ENCODE results near the gene ZNF804A. TPM values are rescaled to one million over a fixed set of nuclear protein-coding genes. Genes with fewer than 3 reads are reported as not detected.

The ZNF804A gene
- total RNA-seq, 1 donor from 2014 or later = 0.32 TPM

- no peak for FAIRE-seq
- no peak overlapping the region for H3K27ac Mint-ChIP-seq (ENCODE audit: unreplicated experiment)
- no peak overlapping the region for H3K4me2 ChIP-seq (ENCODE audit: low read length)
- H3K79me2 ChIP-seq (ENCODE audit: insufficient read depth, low read length) = no peaks in the 10 kb centered on the region
- no peaks in the 10 kb centered on the region for H3K4me1 ChIP-seq (ENCODE audit: insufficient read depth, low read length)
- no peak overlapping the region for H3K4me3 ChIP-seq (ENCODE audit: insufficient read depth, low read depth, low read length)
- no peaks in the 10 kb centered on the region for H3K27me3 Mint-ChIP-seq (ENCODE audit: low read depth, unreplicated experiment)
- H3K9me3 ChIP-seq (ENCODE audit: insufficient read depth, low read depth, low read length) = peaks cover 3% of the 10 kb centered on the region
- H2AFZ ChIP-seq (ENCODE audit: low read depth, low read length) = no peak overlapping the region
- TF ChIP-seq EZH2 (IDR thresholded peaks at IDR 0.05; ENCODE audit: insufficient read depth, low read length) = no peak
- TF ChIP-seq CTCF (IDR thresholded peaks at IDR 0.05; ENCODE audit: insufficient read depth, low read depth, low read length) = no peak
- H3K36me3 ChIP-seq (ENCODE audit: insufficient read depth, low read length) = no peaks in the 10 kb centered on the region
- H3K9me3 Mint-ChIP-seq (ENCODE audit: unreplicated experiment) = no peaks in the 10 kb centered on the region
- peak; percentile 61 for DNase-seq (ENCODE audit: low read depth)
- no peaks in the 10 kb centered on the region for H4K20me1 ChIP-seq (ENCODE audit: insufficient read depth, low read length)
- H3K27me3 ChIP-seq (ENCODE audit: insufficient read depth, low read length) = no peaks in the 10 kb centered on the region
- no peaks in the 10 kb centered on the region for H3K36me3 Mint-ChIP-seq (ENCODE audit: low read depth, unreplicated experiment)
- H3K9ac ChIP-seq (ENCODE audit: low read length) = no peak overlapping the region
- H3K4me1 Mint-ChIP-seq (ENCODE audit: low read depth, unreplicated experiment) = peaks cover 6% of the 10 kb centered on the region
- no peak overlapping the region for H3K4me3 Mint-ChIP-seq (ENCODE audit: unreplicated experiment)
- H3K27ac ChIP-seq (ENCODE audit: low read depth, low read length) = no peak overlapping the region
Measured at GRCh38 chr2:184906709-184907108, 308.4 kb downstream of the ZNF804A start.

GRCh38 chr2:184908966-184909365 lies 310.6 kb downstream of the ZNF804A start:
- Histone ChIP-seq H2AFZ (ENCODE audit: low read depth, low read length) (no peak overlapping the region), H3K4me1 (ENCODE audit: insufficient read depth, low read length) (no peaks in the 10 kb centered on the region), H3K36me3 (ENCODE audit: insufficient read depth, low read length) (no peaks in the 10 kb centered on the region), H3K27me3 (ENCODE audit: insufficient read depth, low read length) (no peaks in the 10 kb centered on the region), H3K4me2 (ENCODE audit: low read length) (no peak overlapping the region), H3K79me2 (ENCODE audit: insufficient read depth, low read length) (no peaks in the 10 kb centered on the region), H3K9me3 (ENCODE audit: insufficient read depth, low read depth, low read length) (peaks cover 3% of the 10 kb centered on the region), H4K20me1 (ENCODE audit: insufficient read depth, low read length) (no peaks in the 10 kb centered on the region), H3K9ac (ENCODE audit: low read length) (no peak overlapping the region), H3K27ac (ENCODE audit: low read depth, low read length) (no peak overlapping the region), H3K4me3 (ENCODE audit: insufficient read depth, low read depth, low read length) (no peak overlapping the region)
- FAIRE-seq (no peak), DNase-seq (ENCODE audit: low read depth) (no peak)
- H3K27me3 Mint-ChIP-seq (ENCODE audit: low read depth, unreplicated experiment) = no peaks in the 10 kb centered on the region
- H3K36me3 Mint-ChIP-seq (ENCODE audit: low read depth, unreplicated experiment) = no peaks in the 10 kb centered on the region
- peaks cover 6% of the 10 kb centered on the region for H3K4me1 Mint-ChIP-seq (ENCODE audit: low read depth, unreplicated experiment)
- no peak overlapping the region for H3K4me3 Mint-ChIP-seq (ENCODE audit: unreplicated experiment)
- no peak overlapping the region for H3K27ac Mint-ChIP-seq (ENCODE audit: unreplicated experiment)
- peaks cover 3% of the 10 kb centered on the region for H3K9me3 Mint-ChIP-seq (ENCODE audit: unreplicated experiment)
- TF ChIP-seq CTCF (IDR thresholded peaks at IDR 0.05; ENCODE audit: insufficient read depth, low read depth, low read length) (no peak), EZH2 (IDR thresholded peaks at IDR 0.05; ENCODE audit: insufficient read depth, low read length) (no peak)

DNA sequence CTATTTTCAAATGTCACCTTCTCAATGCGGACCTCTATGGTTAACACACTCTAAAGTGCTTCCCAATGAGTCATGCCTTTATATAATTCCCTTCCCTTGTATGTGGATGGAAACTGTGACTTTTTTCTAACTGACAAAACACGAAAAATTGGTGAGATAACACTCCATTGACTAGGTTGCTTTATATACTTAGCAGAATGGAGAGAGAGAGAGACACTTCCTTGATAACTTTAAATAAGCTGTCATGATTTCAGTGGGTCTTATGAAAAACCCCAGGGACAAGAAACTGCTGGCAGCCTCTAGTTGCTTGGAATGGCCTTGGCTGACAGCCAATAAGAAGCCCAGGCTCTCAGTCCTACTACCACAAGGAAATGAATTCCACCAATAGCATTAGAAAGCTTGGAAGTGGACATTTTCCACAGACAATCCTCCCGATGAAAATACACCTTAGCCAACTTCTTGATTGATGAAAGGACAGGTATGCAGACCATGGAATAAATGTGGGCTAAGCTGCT lies 322.2 kb downstream of the ZNF804A start:
- H4K20me1 ChIP-seq (ENCODE audit: insufficient read depth, low read length) = no peaks in the 10 kb centered on the region
- no peaks in the 10 kb centered on the region for H3K4me1 Mint-ChIP-seq (ENCODE audit: low read depth, unreplicated experiment)
- no peak overlapping the region for H3K9ac ChIP-seq (ENCODE audit: low read length)
- FAIRE-seq = no peak
- no peaks in the 10 kb centered on the region for H3K27me3 ChIP-seq (ENCODE audit: insufficient read depth, low read length)
- H3K36me3 ChIP-seq (ENCODE audit: insufficient read depth, low read length) = no peaks in the 10 kb centered on the region
- no peaks in the 10 kb centered on the region for H3K36me3 Mint-ChIP-seq (ENCODE audit: low read depth, unreplicated experiment)
- H3K9me3 ChIP-seq (ENCODE audit: insufficient read depth, low read depth, low read length) = no peaks in the 10 kb centered on the region
- H2AFZ ChIP-seq (ENCODE audit: low read depth, low read length) = no peak overlapping the region
- H3K4me1 ChIP-seq (ENCODE audit: insufficient read depth, low read length) = no peaks in the 10 kb centered on the region
- H3K27ac ChIP-seq (ENCODE audit: low read depth, low read length) = no peak overlapping the region
- H3K4me3 ChIP-seq (ENCODE audit: insufficient read depth, low read depth, low read length) = no peak overlapping the region
- no peak for TF ChIP-seq EZH2 (IDR thresholded peaks at IDR 0.05; ENCODE audit: insufficient read depth, low read length)
- no peak for TF ChIP-seq CTCF (IDR thresholded peaks at IDR 0.05; ENCODE audit: insufficient read depth, low read depth, low read length)
- no peaks in the 10 kb centered on the region for H3K27me3 Mint-ChIP-seq (ENCODE audit: low read depth, unreplicated experiment)
- DNase-seq (ENCODE audit: low read depth) = peak; percentile 51
- no peak overlapping the region for H3K4me3 Mint-ChIP-seq (ENCODE audit: unreplicated experiment)
- H3K4me2 ChIP-seq (ENCODE audit: low read length) = no peak overlapping the region
- H3K79me2 ChIP-seq (ENCODE audit: insufficient read depth, low read length) = no peaks in the 10 kb centered on the region
- H3K27ac Mint-ChIP-seq (ENCODE audit: unreplicated experiment) = no peak overlapping the region
- no peaks in the 10 kb centered on the region for H3K9me3 Mint-ChIP-seq (ENCODE audit: unreplicated experiment)

All from astrocyte (in vitro differentiated cells and primary cell).